OCI-LY3 (cell line): ENCODE measurements around the gene COL3A1.

Source experiments
- H2AFZ ChIP-seq: fragments of 200-600, 300-600 bp; shearing (Covaris generic); 2 replicates; pipeline ENCODE4 v1.6.0; 2014; ENCODE audit warnings: antibody characterized with exemption, low read depth, low read length
- H3K27ac ChIP-seq: fragments of 200-600, 300-600 bp; sonication (generic); 2 replicates; pipeline ENCODE4 v1.5.1; 2014; ENCODE audit warnings: mild to moderate bottlenecking, low read length, moderate library complexity, mixed read lengths
- H3K27me3 ChIP-seq: fragments of 200-600, 300-600 bp; sonication (generic); 2 replicates; pipeline ENCODE4 v1.6.1; 2014; ENCODE audit warnings: low read depth, low read length, mixed read lengths
- H3K36me3 ChIP-seq: fragments of 200-600, 300-600 bp; sonication (generic); replicated peaks from 2 replicates; pipeline ENCODE3; 2014; ENCODE audit warnings: low read depth, low read length, mixed read lengths
- H3K4me1 ChIP-seq: fragments of 300-600, 200-600 bp; sonication (generic); 2 replicates; pipeline ENCODE4 v1.6.1; 2014; ENCODE audit warnings: low read length, mixed read lengths
- H3K4me2 ChIP-seq: fragments of 200-600, 300-600 bp; sonication (generic); 2 replicates; pipeline ENCODE4 v1.6.1; 2014; ENCODE audit warnings: low read length, mixed read lengths
- H3K4me3 ChIP-seq: fragments of 300-600, 200-600 bp; sonication (generic); 2 replicates; pipeline ENCODE4 v1.5.1; 2014; ENCODE audit warnings: antibody characterized with exemption, mild to moderate bottlenecking, low read length, moderate library complexity
- H3K79me2 ChIP-seq: fragments of 300-600, 200-600 bp; shearing (Covaris generic); 2 replicates; pipeline ENCODE4 v1.6.1; 2014; ENCODE audit warnings: mild to moderate bottlenecking, low read length, mixed read lengths
- H3K9ac ChIP-seq: fragments of 300-600, 200-600 bp; shearing (Covaris generic); 2 replicates; pipeline ENCODE4 v1.6.0; 2014; ENCODE audit warnings: mild to moderate bottlenecking, low read length, moderate library complexity
- H3K9me3 ChIP-seq: fragments of 200-600, 300-600 bp; shearing (Covaris generic); 2 replicates; pipeline ENCODE4 v1.6.1; 2014; ENCODE audit warnings: low read length, mixed read lengths; ENCODE audit not compliant: insufficient read depth
- H4K20me1 ChIP-seq: fragments of 200-600, 300-600 bp; sonication (generic); 2 replicates; pipeline ENCODE4 v1.6.1; 2016; ENCODE audit warnings: low read length, mixed read lengths; ENCODE audit not compliant: insufficient read depth
- CTCF ChIP-seq: fragments of 200-600, 300-600 bp; sonication (generic); IDR thresholded peaks from 2 replicates; pipeline ENCODE4 v1.5.1; 2014; ENCODE audit warnings: antibody characterized with exemption, low read length, low read depth
- EZH2phosphoT487 ChIP-seq: fragments of 200-600 bp; shearing (Covaris generic); IDR thresholded peaks from 2 replicates; pipeline ENCODE4 v1.6.1; 2018; ENCODE audit warnings: antibody characterized with exemption, mixed run types, low read depth

Gene COL3A1

GRCh38 chr2:188940171-188940570 is 34.0 kb upstream of the COL3A1 start:
- Histone ChIP-seq H3K4me1 (no peaks in the 10 kb centered on the region), H3K9me3 (no peaks in the 10 kb centered on the region), H3K27ac (no peak overlapping the region), H3K4me3 (no peak overlapping the region), H3K36me3 (no peaks in the 10 kb centered on the region), H3K9ac (no peak overlapping the region), H4K20me1 (no peaks in the 10 kb centered on the region), H3K27me3 (no peaks in the 10 kb centered on the region), H2AFZ (no peak overlapping the region), H3K4me2 (no peak overlapping the region), H3K79me2 (no peaks in the 10 kb centered on the region)
- TF ChIP-seq CTCF: no peak
- TF ChIP-seq EZH2phosphoT487: no peak

- TF ChIP-seq CTCF: no peak
- TF ChIP-seq EZH2phosphoT487: no peak
- Histone ChIP-seq H3K79me2 (no peaks in the 10 kb centered on the region), H3K9me3 (no peaks in the 10 kb centered on the region), H4K20me1 (no peaks in the 10 kb centered on the region), H3K4me1 (no peaks in the 10 kb centered on the region), H3K27me3 (no peaks in the 10 kb centered on the region), H3K27ac (no peak overlapping the region), H3K9ac (no peak overlapping the region), H3K4me3 (no peak overlapping the region), H2AFZ (no peak overlapping the region), H3K4me2 (no peak overlapping the region), H3K36me3 (no peaks in the 10 kb centered on the region)
These were observed 29.7 kb upstream of the COL3A1 start for GRCh38 chr2:188944442-188944841.

GRCh38 chr2:188949046-188949818 is 24.9 kb upstream of the COL3A1 start:
- H4K20me1 ChIP-seq: no peaks in the 10 kb centered on the region
- no peaks in the 10 kb centered on the region for H3K79me2 ChIP-seq
- no peak overlapping the region for H3K4me3 ChIP-seq
- H3K36me3 ChIP-seq: no peaks in the 10 kb centered on the region
- no peak overlapping the region for H3K4me2 ChIP-seq
- no peak overlapping the region for H3K9ac ChIP-seq
- no peaks in the 10 kb centered on the region for H3K4me1 ChIP-seq
- no peaks in the 10 kb centered on the region for H3K27me3 ChIP-seq
- H3K27ac ChIP-seq: no peak overlapping the region
- no peak for TF ChIP-seq EZH2phosphoT487
- no peak for TF ChIP-seq CTCF
- H3K9me3 ChIP-seq: no peaks in the 10 kb centered on the region
- H2AFZ ChIP-seq: no peak overlapping the region

GRCh38 chr2:188952901-188953300 is 21.3 kb upstream of the COL3A1 start:
- no peak for TF ChIP-seq EZH2phosphoT487
- no peak for TF ChIP-seq CTCF

More at GRCh38 chr2:188952901-188953300, 21.3 kb upstream of the COL3A1 start:
- Histone ChIP-seq H3K9me3 (no peaks in the 10 kb centered on the region; the same call in 1 of the 2 replicates), H3K79me2 (no peaks in the 10 kb centered on the region), H2AFZ (no peak overlapping the region), H3K4me2 (no peak overlapping the region), H4K20me1 (no peaks in the 10 kb centered on the region), H3K9ac (no peak overlapping the region), H3K27me3 (no peaks in the 10 kb centered on the region), H3K27ac (no peak overlapping the region), H3K36me3 (no peaks in the 10 kb centered on the region), H3K4me3 (no peak overlapping the region), H3K4me1 (no peaks in the 10 kb centered on the region)
